ENCODE data around the gene SPDYE3.
"Not testable (repeated sequence)": the region's sequence is repeated elsewhere in the genome, so short reads cannot be mapped to it uniquely, and the experiment has no call there.

The SPDYE3 gene

GRCh38 chr7:100292162-100292561 is 15.3 kb upstream of the SPDYE3 start:
- H3K9me3 ChIP-seq; H3K27me3 ChIP-seq; H3K27ac ChIP-seq; H3K4me1 ChIP-seq (ENCODE audit: control insufficient read depth in 1 of 2, insufficient read depth in 1 of 2, low read depth in 1 of 2, low read length in 1 of 2); H3K4me3 ChIP-seq (ENCODE audit: low read depth in 1 of 2, low read length in 1 of 2); H3K36me3 ChIP-seq: not testable (repeated sequence)

DNA sequence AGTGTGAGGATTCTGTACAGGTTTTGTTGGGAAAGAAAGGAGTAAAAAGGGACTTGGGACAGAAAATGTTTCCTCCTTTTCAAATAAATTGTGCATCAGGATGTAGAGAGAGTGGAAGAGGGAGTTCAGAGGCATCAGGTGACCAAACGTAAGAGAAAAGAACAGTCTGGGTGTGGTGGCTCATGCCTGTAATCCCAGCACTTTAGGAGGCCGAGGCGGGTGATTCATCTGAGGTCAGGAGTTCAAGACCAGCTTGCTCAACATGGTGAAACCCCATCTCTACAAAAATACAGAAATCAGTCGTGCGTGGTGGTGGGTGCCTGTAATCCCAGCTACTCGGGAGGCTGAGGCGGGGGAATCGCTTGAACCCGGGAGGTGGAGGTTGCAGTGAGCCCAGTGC is 12.2 kb upstream of the SPDYE3 start:
- not testable (repeated sequence) for H3K4me1 ChIP-seq (ENCODE audit: control insufficient read depth in 1 of 2, insufficient read depth in 1 of 2, low read depth in 1 of 2, low read length in 1 of 2); H3K27me3 ChIP-seq; H3K36me3 ChIP-seq; H3K9me3 ChIP-seq; H3K27ac ChIP-seq; H3K4me3 ChIP-seq (ENCODE audit: low read depth in 1 of 2, low read length in 1 of 2)

- H3K36me3 ChIP-seq; H3K27ac ChIP-seq; H3K4me1 ChIP-seq (ENCODE audit: control insufficient read depth in 1 of 2, insufficient read depth in 1 of 2, low read depth in 1 of 2, low read length in 1 of 2); H3K27me3 ChIP-seq; H3K9me3 ChIP-seq; H3K4me3 ChIP-seq (ENCODE audit: low read depth in 1 of 2, low read length in 1 of 2): not testable (repeated sequence)
These were observed 9.5 kb upstream of the SPDYE3 start for GRCh38 chr7:100297852-100298631.

DNA sequence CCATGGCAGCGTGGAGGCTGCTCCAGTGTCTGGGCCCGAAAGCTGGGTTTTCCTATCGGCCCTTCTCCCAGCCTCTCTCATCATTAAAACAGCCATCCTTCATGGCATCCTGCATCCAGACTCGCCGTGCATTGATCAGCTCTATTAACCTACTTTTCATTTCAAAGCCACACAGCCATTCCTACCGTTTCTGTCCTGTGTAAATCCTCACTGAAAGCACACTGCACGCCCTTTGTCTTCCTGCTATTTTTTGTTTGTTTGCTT is 8.9 kb upstream of the SPDYE3 start:
- not testable (repeated sequence) for H3K4me1 ChIP-seq (ENCODE audit: control insufficient read depth in 1 of 2, insufficient read depth in 1 of 2, low read depth in 1 of 2, low read length in 1 of 2); H3K36me3 ChIP-seq; H3K9me3 ChIP-seq; H3K27me3 ChIP-seq; H3K4me3 ChIP-seq (ENCODE audit: low read depth in 1 of 2, low read length in 1 of 2); H3K27ac ChIP-seq

- not testable (repeated sequence) for H3K4me3 ChIP-seq (ENCODE audit: low read depth in 1 of 2, low read length in 1 of 2); H3K4me1 ChIP-seq (ENCODE audit: control insufficient read depth in 1 of 2, insufficient read depth in 1 of 2, low read depth in 1 of 2, low read length in 1 of 2); H3K27ac ChIP-seq; H3K27me3 ChIP-seq; H3K9me3 ChIP-seq; H3K36me3 ChIP-seq
These were observed 3.0 kb upstream of the SPDYE3 start for GRCh38 chr7:100304526-100304925.

DNA sequence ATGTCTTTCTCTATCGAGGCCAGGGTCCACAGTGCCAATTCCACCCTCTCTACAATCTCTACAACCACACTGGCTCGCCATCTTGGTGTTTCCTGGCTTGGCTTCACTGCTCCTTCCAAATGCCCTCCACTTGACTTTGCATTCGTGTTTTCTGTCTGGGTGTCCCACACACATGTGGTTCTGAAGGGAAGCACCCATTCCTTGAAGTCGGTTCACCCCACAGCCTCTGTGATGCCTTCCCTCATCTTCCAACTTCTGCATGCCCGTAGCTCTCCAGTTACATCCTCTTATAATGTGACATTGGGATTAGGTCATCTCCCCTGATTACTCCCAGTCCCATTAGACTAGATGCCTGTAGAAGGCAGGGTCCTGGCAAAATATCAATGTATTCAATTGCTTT is 10.8 kb downstream of the SPDYE3 start:
- Histone ChIP-seq H3K4me1 (ENCODE audit: control insufficient read depth in 1 of 2, insufficient read depth in 1 of 2, low read depth in 1 of 2, low read length in 1 of 2) (peaks cover 12 to 14% of the 10 kb centered on the region in 2 experiments), H3K27ac (peak overlapping the region; percentile 74)
- not testable (repeated sequence) for H3K36me3 ChIP-seq; H3K27me3 ChIP-seq; H3K4me3 ChIP-seq (ENCODE audit: low read depth in 1 of 2, low read length in 1 of 2); H3K9me3 ChIP-seq

GRCh38 chr7:100321648-100322047 is 14.1 kb downstream of the SPDYE3 start:
- H3K4me3 ChIP-seq (ENCODE audit: low read depth in 1 of 2, low read length in 1 of 2); H3K36me3 ChIP-seq; H3K9me3 ChIP-seq; H3K27me3 ChIP-seq; H3K27ac ChIP-seq: not testable (repeated sequence)
- peaks cover 12 to 14% of the 10 kb centered on the region in 2 experiments for H3K4me1 ChIP-seq (ENCODE audit: control insufficient read depth in 1 of 2, insufficient read depth in 1 of 2, low read depth in 1 of 2, low read length in 1 of 2)

- not testable (repeated sequence) for H3K9me3 ChIP-seq, H3K36me3 ChIP-seq
These were observed 16.7 kb downstream of the SPDYE3 start for GRCh38 chr7:100324194-100324593.

GRCh38 chr7:100325671-100326070 is 18.2 kb downstream of the SPDYE3 start:
- not testable (repeated sequence) for H3K27ac ChIP-seq, H3K9me3 ChIP-seq, H3K36me3 ChIP-seq

More at GRCh38 chr7:100324194-100324593, 16.7 kb downstream of the SPDYE3 start:
- H3K27me3 ChIP-seq; H3K27ac ChIP-seq; H3K4me3 ChIP-seq (ENCODE audit: low read depth in 1 of 2, low read length in 1 of 2); H3K4me1 ChIP-seq (ENCODE audit: control insufficient read depth in 1 of 2, insufficient read depth in 1 of 2, low read depth in 1 of 2, low read length in 1 of 2): not testable (repeated sequence)

DNA sequence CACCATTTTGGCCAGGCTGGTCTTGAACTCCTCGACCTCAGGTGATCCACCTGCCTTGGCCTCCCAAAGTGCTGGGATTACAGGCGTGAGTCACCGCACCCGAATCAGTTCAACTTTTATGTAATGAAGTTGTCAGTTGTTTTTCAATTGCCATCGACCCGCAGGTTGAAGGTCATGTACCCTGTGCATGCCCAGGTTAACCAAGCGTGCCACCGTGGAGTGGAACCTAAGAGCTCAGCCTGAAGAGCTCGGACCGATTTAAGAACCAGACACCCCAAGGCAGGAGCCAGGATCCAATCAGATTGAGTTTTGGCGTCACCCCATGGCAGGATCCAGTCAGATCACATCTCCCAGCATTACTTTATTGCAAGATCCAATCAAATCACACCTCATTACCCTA is 19.4 kb downstream of the SPDYE3 start:
- not testable (repeated sequence) for H3K4me1 ChIP-seq (ENCODE audit: control insufficient read depth in 1 of 2, insufficient read depth in 1 of 2, low read depth in 1 of 2, low read length in 1 of 2); H3K27ac ChIP-seq; H3K36me3 ChIP-seq; H3K9me3 ChIP-seq; H3K4me3 ChIP-seq (ENCODE audit: low read depth in 1 of 2, low read length in 1 of 2); H3K27me3 ChIP-seq

More at GRCh38 chr7:100325671-100326070, 18.2 kb downstream of the SPDYE3 start:
- not testable (repeated sequence) for H3K4me3 ChIP-seq (ENCODE audit: low read depth in 1 of 2, low read length in 1 of 2); H3K27me3 ChIP-seq; H3K4me1 ChIP-seq (ENCODE audit: control insufficient read depth in 1 of 2, insufficient read depth in 1 of 2, low read depth in 1 of 2, low read length in 1 of 2)
